ENCODE data around the gene TUT7. TPM values are rescaled to one million over a fixed set of nuclear protein-coding genes. Genes with fewer than 3 reads are reported as not detected.

The TUT7 gene
- total RNA-seq, 2 donors from 2014 or later, result 16.3 to 20.2 TPM

DNA sequence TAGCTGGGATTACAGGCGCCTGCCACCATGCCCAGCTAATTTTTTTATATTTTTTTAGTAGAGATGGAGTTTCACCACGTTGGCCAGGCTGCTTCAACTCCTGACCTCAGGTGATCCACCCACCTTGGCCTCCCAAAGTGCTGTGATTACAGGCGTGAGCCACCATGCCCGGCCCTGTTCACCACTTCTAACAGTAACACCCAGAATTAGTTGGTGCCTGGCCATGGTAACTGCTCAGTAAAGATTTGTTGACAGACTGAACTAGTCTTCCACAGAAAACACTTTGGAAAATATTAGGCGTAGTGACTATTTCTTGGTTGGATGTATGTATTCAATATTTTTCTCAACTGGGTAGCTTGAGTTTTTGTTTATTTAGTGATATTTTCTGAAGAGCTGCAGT, 24.0 kb downstream of the TUT7 start:
- Histone ChIP-seq H3K36me3 (peaks cover 46% of the 10 kb centered on the region), H3K9me3 (no peaks in the 10 kb centered on the region), H3K27ac (no peak overlapping the region), H3K4me3 (no peak overlapping the region), H3K27me3 (no peaks in the 10 kb centered on the region), H3K4me1 (no peaks in the 10 kb centered on the region)
- TF ChIP-seq, protein P1, sequence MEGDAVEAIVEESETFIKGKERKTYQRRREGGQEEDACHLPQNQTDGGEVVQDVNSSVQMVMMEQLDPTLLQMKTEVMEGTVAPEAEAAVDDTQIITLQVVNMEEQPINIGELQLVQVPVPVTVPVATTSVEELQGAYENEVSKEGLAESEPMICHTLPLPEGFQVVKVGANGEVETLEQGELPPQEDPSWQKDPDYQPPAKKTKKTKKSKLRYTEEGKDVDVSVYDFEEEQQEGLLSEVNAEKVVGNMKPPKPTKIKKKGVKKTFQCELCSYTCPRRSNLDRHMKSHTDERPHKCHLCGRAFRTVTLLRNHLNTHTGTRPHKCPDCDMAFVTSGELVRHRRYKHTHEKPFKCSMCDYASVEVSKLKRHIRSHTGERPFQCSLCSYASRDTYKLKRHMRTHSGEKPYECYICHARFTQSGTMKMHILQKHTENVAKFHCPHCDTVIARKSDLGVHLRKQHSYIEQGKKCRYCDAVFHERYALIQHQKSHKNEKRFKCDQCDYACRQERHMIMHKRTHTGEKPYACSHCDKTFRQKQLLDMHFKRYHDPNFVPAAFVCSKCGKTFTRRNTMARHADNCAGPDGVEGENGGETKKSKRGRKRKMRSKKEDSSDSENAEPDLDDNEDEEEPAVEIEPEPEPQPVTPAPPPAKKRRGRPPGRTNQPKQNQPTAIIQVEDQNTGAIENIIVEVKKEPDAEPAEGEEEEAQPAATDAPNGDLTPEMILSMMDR (IDR thresholded peaks at IDR 0.05), result no peak
- no peak for DNase-seq (ENCODE audit: low spot score)

DNA sequence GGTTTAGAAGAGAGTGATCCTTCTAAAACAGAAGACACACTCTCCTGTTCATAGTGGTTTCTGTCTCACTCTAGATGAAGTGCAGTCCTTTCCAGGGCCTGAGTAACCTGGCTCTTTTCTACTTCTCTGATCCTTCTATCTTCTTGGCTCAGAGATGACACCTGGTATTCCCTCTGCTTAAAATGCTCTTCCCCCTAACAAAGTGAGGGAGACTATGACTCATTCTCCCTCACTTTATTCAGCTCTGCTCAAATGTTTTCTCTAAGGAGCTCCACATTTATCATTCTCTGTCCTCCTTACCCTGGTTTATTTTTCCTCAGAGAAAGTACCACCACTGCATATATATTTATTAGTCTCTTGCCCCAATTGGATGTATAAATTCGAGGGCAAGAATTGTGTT, 24.6 kb downstream of the TUT7 start:
- Histone ChIP-seq H3K9me3 (no peaks in the 10 kb centered on the region), H3K4me3 (no peak overlapping the region), H3K27ac (no peak overlapping the region), H3K36me3 (peaks cover 48% of the 10 kb centered on the region), H3K27me3 (no peaks in the 10 kb centered on the region), H3K4me1 (no peaks in the 10 kb centered on the region)
- DNase-seq (ENCODE audit: low spot score), result no peak
- TF ChIP-seq, protein P1 (IDR thresholded peaks at IDR 0.05), result no peak

DNA sequence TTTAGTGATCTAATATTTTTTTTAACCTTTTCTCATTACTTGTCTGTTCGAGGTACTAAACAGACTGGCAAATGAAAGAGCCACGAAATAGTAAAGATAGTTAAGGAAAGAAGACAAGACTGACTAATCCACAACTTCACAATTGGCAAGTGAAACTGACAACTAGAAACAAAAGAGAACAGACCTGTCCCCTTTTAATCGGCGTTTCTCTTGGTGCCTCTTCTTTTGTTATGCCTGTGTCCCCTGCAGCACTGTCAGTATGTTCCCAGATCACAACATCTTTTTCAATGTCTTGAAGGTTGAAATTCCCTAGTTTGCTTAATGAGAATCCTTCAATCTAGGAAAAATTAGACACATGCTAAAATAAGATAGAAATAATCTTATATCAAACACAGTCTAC, 26.1 kb downstream of the TUT7 start:
- H3K27ac ChIP-seq, result no peak overlapping the region
- H3K27me3 ChIP-seq, result no peaks in the 10 kb centered on the region
- TF ChIP-seq, protein P1 (IDR thresholded peaks at IDR 0.05), result no peak
- H3K9me3 ChIP-seq, result no peaks in the 10 kb centered on the region
- DNase-seq (ENCODE audit: low spot score), result no peak
- no peak overlapping the region for H3K4me3 ChIP-seq
- H3K36me3 ChIP-seq, result peaks cover 57% of the 10 kb centered on the region
- no peaks in the 10 kb centered on the region for H3K4me1 ChIP-seq

DNA sequence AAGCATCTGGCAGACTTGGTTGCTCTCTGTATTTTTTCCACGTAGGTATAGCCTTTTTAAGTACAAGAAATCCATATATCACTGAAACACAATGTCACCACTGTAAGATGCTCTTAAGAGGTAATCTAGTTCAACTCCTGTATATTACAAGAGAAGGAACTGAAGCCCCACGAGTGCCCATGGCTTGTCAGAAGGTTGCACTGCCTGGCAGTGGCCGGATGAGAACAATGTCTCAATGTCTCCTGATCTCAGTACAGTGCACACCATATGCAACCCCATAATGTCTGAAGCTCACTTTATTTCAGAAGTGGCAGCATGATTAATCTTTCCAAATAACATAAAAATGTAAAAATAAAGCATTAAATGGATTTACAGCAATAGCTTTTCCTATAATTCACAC, 27.7 kb downstream of the TUT7 start:
- Histone ChIP-seq H3K27me3 (no peaks in the 10 kb centered on the region), H3K27ac (no peak overlapping the region), H3K4me3 (no peak overlapping the region), H3K36me3 (peaks cover 74% of the 10 kb centered on the region), H3K4me1 (no peaks in the 10 kb centered on the region), H3K9me3 (no peaks in the 10 kb centered on the region)
- no peak for DNase-seq (ENCODE audit: low spot score)
- TF ChIP-seq, protein P1 (IDR thresholded peaks at IDR 0.05), result no peak

DNA sequence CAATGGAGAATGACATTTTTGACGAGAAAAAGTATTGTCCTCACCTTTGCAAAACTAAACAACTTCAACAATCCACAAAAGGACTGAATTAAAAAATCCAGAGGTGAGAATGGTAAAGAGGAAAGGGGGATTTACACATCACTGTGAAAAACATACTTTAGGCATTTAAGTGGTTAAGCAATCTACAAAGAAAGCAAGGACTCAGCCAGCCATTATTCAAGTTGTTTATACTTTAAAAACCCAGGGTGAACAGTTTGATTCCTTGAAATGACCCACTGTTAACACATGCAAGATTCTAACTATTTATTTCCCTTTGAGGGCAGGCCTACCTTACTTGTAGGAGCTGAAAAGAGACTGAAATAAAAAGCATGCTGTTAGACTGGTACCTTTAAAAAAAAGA, 29.3 kb downstream of the TUT7 start:
- Histone ChIP-seq H3K27me3 (no peaks in the 10 kb centered on the region), H3K9me3 (no peaks in the 10 kb centered on the region), H3K27ac (no peak overlapping the region), H3K4me1 (no peaks in the 10 kb centered on the region), H3K4me3 (no peak overlapping the region), H3K36me3 (peaks cover 85% of the 10 kb centered on the region)
- TF ChIP-seq, protein P1 (IDR thresholded peaks at IDR 0.05), result no peak
- no peak for DNase-seq (ENCODE audit: low spot score)

DNA sequence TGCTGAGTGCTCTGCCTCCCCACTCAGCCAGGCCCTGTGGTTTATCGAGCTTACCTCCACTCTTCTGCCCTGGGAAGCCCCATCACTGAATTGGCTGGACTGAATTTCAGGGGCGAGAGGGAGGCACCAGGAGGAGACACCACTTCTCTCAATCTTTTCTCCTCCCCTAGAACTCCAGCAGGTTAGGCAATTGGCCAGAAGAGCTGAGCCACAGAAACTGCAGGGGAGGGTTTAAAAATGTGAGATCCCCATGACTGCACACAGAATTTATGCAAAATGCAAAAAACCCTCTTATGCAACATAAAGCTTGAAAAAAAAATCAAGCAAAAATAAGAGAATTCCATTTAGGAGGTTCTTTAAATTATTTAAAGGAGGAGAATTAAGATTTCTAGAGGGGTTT, 29.9 kb downstream of the TUT7 start:
- no peak overlapping the region for H3K4me3 ChIP-seq

More for the DNA sequence above, 29.9 kb downstream of the TUT7 start:
- Histone ChIP-seq H3K9me3 (no peaks in the 10 kb centered on the region), H3K27me3 (no peaks in the 10 kb centered on the region), H3K4me1 (no peaks in the 10 kb centered on the region), H3K27ac (no peak overlapping the region), H3K36me3 (peaks cover 91% of the 10 kb centered on the region)
- TF ChIP-seq, protein P1 (IDR thresholded peaks at IDR 0.05), result no peak
- DNase-seq (ENCODE audit: low spot score), result no peak
